HG02759 (cell line): ENCODE measurements around the gene FLNA.
"Not testable (repeated sequence)": the region's sequence is repeated elsewhere in the genome, so short reads cannot be mapped to it uniquely, and the experiment has no call there.

Experiments used
- ATAC-seq: cut with Tn5 transposase; IDR thresholded peaks from one replicate; pipeline ENCODE4 v1.9.1; 2021; ENCODE audit warnings: mild to moderate bottlenecking, moderate library complexity; ENCODE audit not compliant: unreplicated experiment

FLNA gene

GRCh38 chrX:154309041-154309775 is 65.2 kb downstream of the FLNA start:
- no peak for ATAC-seq

GRCh38 chrX:154308108-154308946 is 66.1 kb downstream of the FLNA start:
- no peak for ATAC-seq

GRCh38 chrX:154307202-154307601 is 67.2 kb downstream of the FLNA start:
- ATAC-seq: no peak

- no peak for ATAC-seq
Observed at GRCh38 chrX:154305541-154306205, 68.8 kb downstream of the FLNA start.

GRCh38 chrX:154304846-154305245 is 69.6 kb downstream of the FLNA start:
- no peak for ATAC-seq

GRCh38 chrX:154303476-154303875 is 71.0 kb downstream of the FLNA start:
- no peak for ATAC-seq

GRCh38 chrX:154302998-154303397 is 71.4 kb downstream of the FLNA start:
- ATAC-seq: not testable (repeated sequence)

- no peak for ATAC-seq
Observed at GRCh38 chrX:154300816-154301215, 73.6 kb downstream of the FLNA start.
